Common myeloid progenitor, CD34-positive (primary cell): Measurements from ENCODE around the gene DLEU7.

ENCODE experiments used
- CTCF ChIA-PET: fragments of 350-600 bp; sonication (Branson Sonifier 250); formaldehyde crosslinking; loops from one replicate; lab custom pipeline; 2021; ENCODE audit warnings: antibody characterized with exemption; lab: Charles Lee
- POLR2A ChIA-PET: fragments of 350-600 bp; sonication (Branson Sonifier 250); formaldehyde crosslinking; loops from one replicate; lab custom pipeline; 2021; ENCODE audit warnings: antibody characterized with exemption; lab: Charles Lee
- DNase-seq, 3 donors: peaks; one replicate each; pipeline versions ENCODE4 v3.0.0 to v3.0.0-alpha.2; 2013
- H3K27ac ChIP-seq, 2 experiments: 1 replicate in 1 of 2; 2 replicates in 1 of 2; pipeline ENCODE4 v1.7.0; 2013; ENCODE audit warnings: inconsistent platforms in 2 of 2, low read length in 2 of 2, mild to moderate bottlenecking in 2 of 2, low read depth in 1 of 2, moderate library complexity in 1 of 2; ENCODE audit not compliant: severe bottlenecking in 2 of 2, insufficient read depth in 1 of 2, poor library complexity in 1 of 2
- H3K27me3 ChIP-seq, 5 experiments: replicated peaks in 2 of 5; 1 replicate in 3 of 5; 2 replicates in 2 of 5; pipeline versions ENCODE4 v1.6.1 to v1.7.0; 2013; ENCODE audit warnings: low read length in 4 of 5, mild to moderate bottlenecking in 2 of 5, moderate library complexity in 2 of 5, inconsistent platforms in 1 of 5; ENCODE audit not compliant: insufficient read depth in 5 of 5, control insufficient read depth in 4 of 5
- H3K36me3 ChIP-seq, 4 experiments: 1 replicate in 2 of 4; 2 replicates in 2 of 4; pipeline versions ENCODE4 v1.6.1 to v1.7.0; 2013; ENCODE audit warnings: low read length in 3 of 4, control low read depth in 1 of 4, mild to moderate bottlenecking in 1 of 4; ENCODE audit not compliant: control insufficient read depth in 4 of 4, insufficient read depth in 4 of 4
- H3K4me1 ChIP-seq, 4 experiments: 1 replicate in 3 of 4; 2 replicates in 1 of 4; pipeline versions ENCODE4 v1.6.1 to v1.7.1; 2013; ENCODE audit warnings: low read length in 3 of 4, mild to moderate bottlenecking in 3 of 4, control low read depth in 1 of 4, inconsistent platforms in 1 of 4, moderate library complexity in 1 of 4; ENCODE audit not compliant: control insufficient read depth in 4 of 4, insufficient read depth in 4 of 4; ENCODE audit errors: control extremely low read depth in 1 of 4
- H3K4me3 ChIP-seq, 7 experiments: 1 replicate in 4 of 7; 2 replicates in 3 of 7; pipeline versions ENCODE4 v1.5.1 to v1.7.0; 2013; ENCODE audit warnings: mild to moderate bottlenecking in 7 of 7, low read length in 6 of 7, moderate library complexity in 6 of 7, inconsistent platforms in 2 of 7, low read depth in 2 of 7, control low read depth in 1 of 7; ENCODE audit not compliant: insufficient read depth in 4 of 7, control insufficient read depth in 1 of 7; ENCODE audit errors: extremely low read depth in 1 of 7
- H3K9me3 ChIP-seq, 5 experiments: 1 replicate in 4 of 5; 2 replicates in 1 of 5; pipeline versions ENCODE4 v1.6.1 to v1.7.1; 2013; ENCODE audit warnings: low read length in 4 of 5, mild to moderate bottlenecking in 2 of 5, inconsistent platforms in 1 of 5, low read depth in 1 of 5, moderate library complexity in 1 of 5; ENCODE audit not compliant: control insufficient read depth in 4 of 5, insufficient read depth in 2 of 5; ENCODE audit errors: control extremely low read depth in 1 of 5
- WGBS: methylation state at CpG from one replicate; pipeline ENCODE4 v1.1.5; 2013; ENCODE audit not compliant: insufficient coverage; 5-methylcytosine and 5-hydroxymethylcytosine counted together

DLEU7 gene

GRCh38 chr13:50797091-50797490 is 46.4 kb downstream of the DLEU7 start:
- no peak overlapping the region for H3K27ac ChIP-seq
- DNase-seq, result no peak
- POLR2A ChIA-PET, result no interaction called here
- no peak overlapping the region for H3K4me3 ChIP-seq
- H3K36me3 ChIP-seq, result no peaks in the 10 kb centered on the region
- WGBS, result 79% methylated on average over 5 of the region's 8 CpGs
- H3K27me3 ChIP-seq, result no peaks in the 10 kb centered on the region
- H3K4me1 ChIP-seq, result peaks cover 12 to 28% (median 19%) of the 10 kb centered on the region in 4 experiments
- no peaks in the 10 kb centered on the region for H3K9me3 ChIP-seq
- CTCF ChIA-PET, result no interaction called here

GRCh38 chr13:50796463-50796862 is 47.0 kb downstream of the DLEU7 start:
- Histone ChIP-seq H3K36me3 (no peaks in the 10 kb centered on the region), H3K27ac (no peak overlapping the region), H3K4me3 (no peak overlapping the region), H3K4me1 (peaks cover 12 to 28% (median 19%) of the 10 kb centered on the region in 4 experiments), H3K27me3 (no peaks in the 10 kb centered on the region), H3K9me3 (no peaks in the 10 kb centered on the region)
- POLR2A ChIA-PET, result no interaction called here
- WGBS, result no CpG with 5 or more reads among the region's 1 CpG
- DNase-seq, result no peak
- CTCF ChIA-PET, result no interaction called here

- peak in 2 of 3 donors; percentile 75 to 76 for DNase-seq
- Histone ChIP-seq H3K36me3 (no peaks in the 10 kb centered on the region), H3K4me3 (no peak overlapping the region), H3K4me1 (peaks cover 4 to 8% (median 7%) of the 10 kb centered on the region in 4 experiments), H3K27ac (no peak overlapping the region), H3K27me3 (no peaks in the 10 kb centered on the region), H3K9me3 (no peaks in the 10 kb centered on the region)
- 100% methylated on average over 1 of the region's 1 CpG for WGBS
- CTCF ChIA-PET, result interaction anchor here (0.9 to 2.3 kb wide), 2 partner anchors 10 to 257 kb away, joined by 4 to 7 read pairs; no protein-coding TSS in a partner anchor
- POLR2A ChIA-PET, result no interaction called here
Measured at GRCh38 chr13:50794226-50794625, 49.3 kb downstream of the DLEU7 start.

- POLR2A ChIA-PET, result no interaction called here
- H3K36me3 ChIP-seq, result no peaks in the 10 kb centered on the region
- H3K4me1 ChIP-seq, result no peaks in the 10 kb centered on the region
- WGBS, result 100% methylated on average over 1 of the region's 3 CpGs
- H3K27ac ChIP-seq, result no peak overlapping the region
- DNase-seq, result no peak
- H3K27me3 ChIP-seq, result no peaks in the 10 kb centered on the region
- H3K9me3 ChIP-seq, result no peaks in the 10 kb centered on the region
- CTCF ChIA-PET, result interaction anchor here (2.3 kb wide), 1 partner anchor 9 kb away, joined by 7 read pairs; no protein-coding TSS in a partner anchor
- H3K4me3 ChIP-seq, result no peak overlapping the region
Measured at GRCh38 chr13:50793026-50793425, 50.5 kb downstream of the DLEU7 start.

GRCh38 chr13:50788551-50789210 is 54.8 kb downstream of the DLEU7 start:
- H3K36me3 ChIP-seq, result no peaks in the 10 kb centered on the region
- no peak overlapping the region for H3K27ac ChIP-seq
- no peaks in the 10 kb centered on the region for H3K27me3 ChIP-seq
- H3K4me3 ChIP-seq, result no peak overlapping the region
- CTCF ChIA-PET, result no interaction called here
- POLR2A ChIA-PET, result no interaction called here
- over 99% methylated on average over 11 of the region's 14 CpGs for WGBS
- no peak for DNase-seq
- peaks cover 0 to 17% (median 7%) of the 10 kb centered on the region in 4 experiments for H3K4me1 ChIP-seq
- H3K9me3 ChIP-seq, result no peaks in the 10 kb centered on the region

- no peaks in the 10 kb centered on the region for H3K9me3 ChIP-seq
- H3K36me3 ChIP-seq, result no peaks in the 10 kb centered on the region
- H3K27me3 ChIP-seq, result no peaks in the 10 kb centered on the region
- 97% methylated on average over 8 of the region's 8 CpGs for WGBS
- DNase-seq, result no peak
- ChIA-PET POLR2A (no interaction called here), CTCF (no interaction called here)
- no peak overlapping the region for H3K27ac ChIP-seq
- peaks cover 4 to 28% (median 17%) of the 10 kb centered on the region in 4 experiments for H3K4me1 ChIP-seq
- H3K4me3 ChIP-seq, result no peak overlapping the region
Measured at GRCh38 chr13:50787316-50788195, 55.9 kb downstream of the DLEU7 start.
